B cell (primary cell): ENCODE results near the gene HABP2. TPM values are rescaled to one million over a fixed set of nuclear protein-coding genes. Genes with fewer than 3 reads are reported as not detected.

Experiments used
- ATAC-seq: fragments of 200-7000 bp; cut with Tn5 transposase; one replicate; pipeline ENCODE4 v1.10.0; 2021; ENCODE audit warnings: low read depth, mild to moderate bottlenecking, moderate number of reproducible peaks, moderate library complexity
- CTCF ChIA-PET: fragments of 350-600 bp; sonication (Branson Sonifier 250); formaldehyde crosslinking; loops from one replicate; lab custom pipeline; 2021; ENCODE audit warnings: antibody characterized with exemption, inconsistent platforms; lab: Charles Lee
- POLR2A ChIA-PET: fragments of 350-600 bp; sonication (Branson Sonifier 250); formaldehyde crosslinking; loops from one replicate; lab custom pipeline; 2021; ENCODE audit warnings: antibody characterized with exemption; lab: Charles Lee
- DNase-seq: peaks from one replicate; pipeline ENCODE4 v3.0.0; 2013
- H2AFZ ChIP-seq: 2 replicates; pipeline ENCODE4 v1.6.1; 2012; ENCODE audit warnings: mild to moderate bottlenecking, low read depth, low read length; ENCODE audit not compliant: insufficient read depth, poor library complexity, severe bottlenecking
- H3K27ac ChIP-seq, 2 donors: 1 replicate in 1 of 2; 2 replicates in 1 of 2; pipeline ENCODE4 v1.5.1; 2012 to 2013; ENCODE audit warnings: low read length in 2 of 2, mild to moderate bottlenecking in 2 of 2, moderate library complexity in 1 of 2
- H3K27me3 ChIP-seq, 4 experiments: fragments of 200-600 bp in 1 of 4; sonication (generic) in 1 of 4; replicated peaks in 1 of 4; 1 replicate in 2 of 4; 2 replicates in 2 of 4; pipeline versions ENCODE4 v1.6.1 to v1.7.0; 2013 to 2016; ENCODE audit warnings: low read length in 3 of 4, mild to moderate bottlenecking in 2 of 4, mixed read lengths in 1 of 4, moderate library complexity in 1 of 4; ENCODE audit not compliant: insufficient read depth in 4 of 4, control insufficient read depth in 3 of 4; ENCODE audit errors: control extremely low read depth in 1 of 4
- H3K36me3 ChIP-seq, 2 experiments: replicated peaks in 1 of 2; 1 replicate in 1 of 2; 2 replicates in 1 of 2; pipeline versions ENCODE4 v1.6.1 to v1.7.1; 2013; ENCODE audit warnings: low read length in 1 of 2; ENCODE audit not compliant: insufficient read depth in 2 of 2, control insufficient read depth in 1 of 2; ENCODE audit errors: control extremely low read depth in 1 of 2, extremely low read depth in 1 of 2
- H3K4me1 ChIP-seq, 2 donors: fragments of 200-600 bp in 1 of 2; sonication (generic) in 1 of 2; 1 replicate in 1 of 2; 2 replicates in 1 of 2; pipeline versions ENCODE4 v1.5.1 to v1.6.1; 2013 to 2017; ENCODE audit warnings: low read length in 2 of 2; ENCODE audit not compliant: control insufficient read depth in 2 of 2, insufficient read depth in 2 of 2
- H3K4me2 ChIP-seq: replicated peaks from 2 replicates; pipeline ENCODE3; 2012; ENCODE audit warnings: mild to moderate bottlenecking, low read depth, low read length; ENCODE audit not compliant: poor library complexity, severe bottlenecking
- H3K4me3 ChIP-seq, 5 experiments: fragments of 200-600 bp in 1 of 5; sonication (generic) in 1 of 5; 1 replicate in 3 of 5; 2 replicates in 2 of 5; pipeline versions ENCODE4 v1.5.1 to v1.7.0; 2011 to 2016; ENCODE audit warnings: low read length in 4 of 5, mild to moderate bottlenecking in 4 of 5, low read depth in 2 of 5, control low read depth in 1 of 5, moderate library complexity in 1 of 5; ENCODE audit not compliant: insufficient read depth in 1 of 5; ENCODE audit errors: control extremely low read depth in 1 of 5, extremely low read depth in 1 of 5
- H3K79me2 ChIP-seq: fragments of 200-600 bp; sonication (generic); one replicate; pipeline ENCODE4 v1.6.0; 2016; ENCODE audit warnings: low read length; ENCODE audit not compliant: control insufficient read depth, insufficient read depth
- H3K9ac ChIP-seq: fragments of 200-600 bp; sonication (generic); 2 replicates; pipeline ENCODE4 v1.6.1; 2017; ENCODE audit warnings: mild to moderate bottlenecking, low read length, moderate library complexity
- H3K9me3 ChIP-seq, 3 donors: one replicate each; pipeline versions ENCODE4 v1.6.1 to v1.7.1; 2013; ENCODE audit warnings: low read length in 2 of 3; ENCODE audit not compliant: control insufficient read depth in 2 of 3, insufficient read depth in 1 of 3; ENCODE audit errors: control extremely low read depth in 1 of 3
- H4K20me1 ChIP-seq: 2 replicates; pipeline ENCODE4 v1.6.0; 2012; ENCODE audit warnings: mild to moderate bottlenecking, low read length; ENCODE audit not compliant: insufficient read depth, control insufficient read depth, poor library complexity, severe bottlenecking
- H3K27ac Mint-ChIP-seq: one replicate; pipeline ENCODE4 v1.8.0; 2021; ENCODE audit warnings: mixed read lengths
- H3K27me3 Mint-ChIP-seq: one replicate; pipeline ENCODE4 v1.8.0; 2021; ENCODE audit warnings: mixed read lengths
- H3K4me1 Mint-ChIP-seq: one replicate; pipeline ENCODE4 v1.8.0; 2021; ENCODE audit warnings: mixed read lengths
- H3K4me3 Mint-ChIP-seq: one replicate; pipeline ENCODE4 v1.8.0; 2021; ENCODE audit warnings: mixed read lengths
- H3K9me3 Mint-ChIP-seq: one replicate; pipeline ENCODE4 v1.8.0; 2022; ENCODE audit warnings: mixed read lengths; ENCODE audit not compliant: insufficient read depth
- CTCF ChIP-seq: fragments of 200-600 bp; IDR thresholded peaks from one replicate; pipeline ENCODE4 v1.8.0; 2022; ENCODE audit warnings: antibody characterized with exemption, mild to moderate bottlenecking
- EZH2 ChIP-seq: IDR thresholded peaks from 2 replicates; pipeline ENCODE4 v1.6.1; 2012; ENCODE audit warnings: borderline replicate concordance, low read depth, mild to moderate bottlenecking, moderate library complexity, low read length; ENCODE audit not compliant: insufficient read depth, poor library complexity, severe bottlenecking
- WGBS: methylation state at CpG from one replicate; pipeline ENCODE4 v1.1.5; 2013; ENCODE audit warnings: missing lambda C conversion rate; ENCODE audit not compliant: insufficient coverage; 5-methylcytosine and 5-hydroxymethylcytosine counted together
- intact Hi-C: fragments of 100-400 bp; cut with micrococcal nuclease; formaldehyde crosslinking; loops from one replicate; pipeline ENCODE4 v1.10.0; 2022
- polyA plus RNA-seq: library from polyadenylated mRNA; depleted of rRNA; stranded (reverse); fragments of >200 nt; gene quantifications from 2 replicates; pipeline ENCODE4 v1.2.3, GENCODE V29; 2012
- total RNA-seq, 2 donors: library from RNA; stranded (reverse); fragments of 120-200 nt in 1 of 2; gene quantifications; 1 replicate in 1 of 2; 2 replicates in 1 of 2; pipeline versions ENCODE4 v1.2.3 to v1.2.4, GENCODE V29; 2013 to 2022

HABP2 gene
- total and polyA plus RNA-seq, 2 donors (not counting 1 experiment from before 2014, with no cell fraction given), result not detected

- H3K9me3 Mint-ChIP-seq, result no peaks in the 10 kb centered on the region
These were observed 9.2 kb downstream of the HABP2 start for GRCh38 chr10:113562069-113562468.

More at GRCh38 chr10:113562069-113562468, 9.2 kb downstream of the HABP2 start:
- Histone ChIP-seq H3K9me3 (no peaks in the 10 kb centered on the region), H3K27ac (no peak overlapping the region), H3K4me2 (no peak overlapping the region), H3K27me3 (peaks cover 0 to 7% (median 0%) of the 10 kb centered on the region in 4 experiments), H3K9ac (no peak overlapping the region), H3K79me2 (no peaks in the 10 kb centered on the region), H2AFZ (no peak overlapping the region), H3K4me1 (peaks cover 2 to 7% of the 10 kb centered on the region in 2 donors), H3K36me3 (no peaks in the 10 kb centered on the region), H3K4me3 (no peak overlapping the region), H4K20me1 (no peaks in the 10 kb centered on the region)
- Mint-ChIP-seq H3K27me3 (peaks cover 25% of the 10 kb centered on the region), H3K27ac (no peak overlapping the region), H3K4me1 (peaks cover 5% of the 10 kb centered on the region), H3K4me3 (no peak overlapping the region)
- TF ChIP-seq CTCF (no peak), EZH2 (no peak)
- ATAC-seq, result no peak
- POLR2A ChIA-PET, result no interaction called here
- 92% methylated on average over 5 of the region's 6 CpGs for WGBS
- intact Hi-C loops, result loop anchor here (5.0 kb wide), 1 partner anchor 840 kb away; no protein-coding TSS in a partner anchor
- CTCF ChIA-PET, result interaction anchor here (0.7 to 2.3 kb wide), 5 partner anchors 8 to 839 kb away, joined by 3 to 12 read pairs (median 3); partner anchors contain the start of gene HABP2
- DNase-seq, result no peak
